ENCODE results near the gene EVL. TPM values are rescaled to one million over a fixed set of nuclear protein-coding genes. Genes with fewer than 3 reads are reported as not detected.

The EVL gene
- total RNA-seq, 2 experiments from 2014 or later, result 206 to 298 TPM

DNA sequence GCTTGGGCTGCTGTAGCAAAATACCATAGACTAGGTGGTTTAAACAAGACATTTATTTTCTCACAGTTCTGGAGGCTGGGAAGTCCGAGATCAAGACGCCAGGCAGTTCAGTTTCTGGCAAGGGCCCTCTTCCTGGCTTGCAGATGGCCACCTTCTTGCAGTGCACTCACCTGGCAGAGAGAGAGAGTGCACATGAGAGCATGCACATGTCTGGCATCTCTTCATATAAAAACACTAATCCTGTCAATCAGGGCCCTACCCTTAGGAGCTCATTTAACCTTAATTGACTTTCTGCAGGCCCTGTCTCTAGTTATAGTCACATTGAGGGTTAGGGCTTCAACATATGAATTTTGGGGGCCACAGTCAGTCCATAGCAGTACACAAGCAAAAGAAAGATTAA, 12.4 kb upstream of the EVL start:
- Histone ChIP-seq H4K20me1 (ENCODE audit: insufficient read depth, low read length) (no peaks in the 10 kb centered on the region), H3K4me2 (ENCODE audit: low read length) (no peak overlapping the region), H3K9me3 (ENCODE audit: low read length) (no peaks in the 10 kb centered on the region), H3K9me2 (ENCODE audit: insufficient read depth, low read length) (no peaks in the 10 kb centered on the region), H3K4me1 (ENCODE audit: insufficient read depth, low read length, poor library complexity, severe bottlenecking) (peaks cover 5% of the 10 kb centered on the region), H3K36me3 (ENCODE audit: insufficient read depth, low read length) (no peaks in the 10 kb centered on the region), H3K27ac (ENCODE audit: low read depth, low read length, poor library complexity, severe bottlenecking) (no peak overlapping the region), H2AFZ (ENCODE audit: low read length) (no peak overlapping the region), H3K79me2 (ENCODE audit: insufficient read depth, low read depth, low read length) (no peaks in the 10 kb centered on the region), H3K4me3 (ENCODE audit: low read depth, low read length, poor library complexity, severe bottlenecking) (no peak overlapping the region)
- ChIA-PET CTCF (ENCODE audit: unreplicated experiment) (no interaction called here), POLR2A (interaction anchor here (1.3 kb wide), 1 partner anchor 12 kb away, joined by 3 read pairs; the partner anchor contains the start of gene EVL)
- no peak for DNase-seq (ENCODE audit: low spot score)
- BruUV-seq (replicated peaks), result no TSS peak
- intact Hi-C loops (cut with micrococcal nuclease; ENCODE audit: unreplicated experiment), result no loop called here
- no peak for TF ChIP-seq EZH2phosphoT487 (IDR thresholded peaks at IDR 0.05; ENCODE audit: borderline replicate concordance, low read depth, low read length)
- TF ChIP-seq, protein P1, sequence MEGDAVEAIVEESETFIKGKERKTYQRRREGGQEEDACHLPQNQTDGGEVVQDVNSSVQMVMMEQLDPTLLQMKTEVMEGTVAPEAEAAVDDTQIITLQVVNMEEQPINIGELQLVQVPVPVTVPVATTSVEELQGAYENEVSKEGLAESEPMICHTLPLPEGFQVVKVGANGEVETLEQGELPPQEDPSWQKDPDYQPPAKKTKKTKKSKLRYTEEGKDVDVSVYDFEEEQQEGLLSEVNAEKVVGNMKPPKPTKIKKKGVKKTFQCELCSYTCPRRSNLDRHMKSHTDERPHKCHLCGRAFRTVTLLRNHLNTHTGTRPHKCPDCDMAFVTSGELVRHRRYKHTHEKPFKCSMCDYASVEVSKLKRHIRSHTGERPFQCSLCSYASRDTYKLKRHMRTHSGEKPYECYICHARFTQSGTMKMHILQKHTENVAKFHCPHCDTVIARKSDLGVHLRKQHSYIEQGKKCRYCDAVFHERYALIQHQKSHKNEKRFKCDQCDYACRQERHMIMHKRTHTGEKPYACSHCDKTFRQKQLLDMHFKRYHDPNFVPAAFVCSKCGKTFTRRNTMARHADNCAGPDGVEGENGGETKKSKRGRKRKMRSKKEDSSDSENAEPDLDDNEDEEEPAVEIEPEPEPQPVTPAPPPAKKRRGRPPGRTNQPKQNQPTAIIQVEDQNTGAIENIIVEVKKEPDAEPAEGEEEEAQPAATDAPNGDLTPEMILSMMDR (conservative IDR thresholded peaks at IDR 0.05; ENCODE audit: low read length), result no peak

DNA sequence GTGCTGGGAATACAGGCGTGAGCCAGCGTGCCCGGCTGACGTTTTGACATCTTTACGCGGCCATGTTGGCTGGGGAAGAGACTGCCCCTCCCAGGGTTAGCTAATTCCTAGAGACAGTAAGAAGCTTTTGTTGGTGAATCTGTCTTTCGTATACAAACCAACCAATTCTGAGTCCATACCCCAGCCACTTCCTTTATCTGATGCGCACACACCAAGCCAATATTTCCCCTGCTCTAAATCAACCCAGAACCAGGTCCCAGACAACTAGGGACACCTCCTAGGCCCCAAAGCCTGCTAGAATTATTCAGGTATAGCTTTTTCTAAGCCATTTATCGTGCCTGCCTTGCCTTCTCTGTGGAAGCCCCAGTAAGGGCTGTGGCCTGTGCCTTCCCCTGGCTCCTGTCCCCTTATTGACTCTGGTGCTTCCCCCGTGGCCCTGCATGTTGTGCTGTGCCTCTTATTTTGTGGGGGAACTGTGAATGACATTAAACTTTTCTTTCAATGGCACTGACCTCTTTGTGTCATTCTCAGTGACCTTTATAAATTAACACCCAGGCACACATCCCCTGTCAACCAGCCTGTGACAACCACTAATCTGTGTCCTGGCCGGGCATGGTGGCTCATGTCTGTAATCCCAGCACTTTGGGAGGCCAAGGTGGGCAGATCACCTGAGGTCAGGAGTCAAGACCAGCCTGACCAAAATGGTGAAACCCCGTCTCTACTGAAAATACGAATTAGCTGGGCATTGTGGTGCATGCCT, 10.7 kb upstream of the EVL start:
- intact Hi-C loops (cut with micrococcal nuclease; ENCODE audit: unreplicated experiment), result no loop called here
- POLR2A ChIA-PET, result no interaction called here
- no TSS peak for BruUV-seq (replicated peaks)

More for the DNA sequence above, 10.7 kb upstream of the EVL start:
- DNase-seq (ENCODE audit: low spot score), result no peak
- no peaks in the 10 kb centered on the region for H3K9me2 ChIP-seq (ENCODE audit: insufficient read depth, low read length)
- no peak overlapping the region for H2AFZ ChIP-seq (ENCODE audit: low read length)
- no peaks in the 10 kb centered on the region for H3K9me3 ChIP-seq (ENCODE audit: low read length)
- TF ChIP-seq EZH2phosphoT487 (IDR thresholded peaks at IDR 0.05; ENCODE audit: borderline replicate concordance, low read depth, low read length), result no peak
- TF ChIP-seq, protein P1 (conservative IDR thresholded peaks at IDR 0.05; ENCODE audit: low read length), result no peak
- H3K79me2 ChIP-seq (ENCODE audit: insufficient read depth, low read depth, low read length), result no peaks in the 10 kb centered on the region
- H3K4me3 ChIP-seq (ENCODE audit: low read depth, low read length, poor library complexity, severe bottlenecking), result no peak overlapping the region
- H3K27ac ChIP-seq (ENCODE audit: low read depth, low read length, poor library complexity, severe bottlenecking), result no peak overlapping the region
- no peaks in the 10 kb centered on the region for H4K20me1 ChIP-seq (ENCODE audit: insufficient read depth, low read length)
- H3K4me2 ChIP-seq (ENCODE audit: low read length), result no peak overlapping the region
- peaks cover 11% of the 10 kb centered on the region for H3K4me1 ChIP-seq (ENCODE audit: insufficient read depth, low read length, poor library complexity, severe bottlenecking)
- CTCF ChIA-PET (ENCODE audit: unreplicated experiment), result interaction anchor here (0.6 kb wide), 1 partner anchor 39 kb away, joined by 3 read pairs; no protein-coding TSS in a partner anchor
- no peaks in the 10 kb centered on the region for H3K36me3 ChIP-seq (ENCODE audit: insufficient read depth, low read length)
